CD4-positive, alpha-beta T cell (primary cell): ENCODE data around the gene TMEM91. TPM values are rescaled to one million over a fixed set of nuclear protein-coding genes. Genes with fewer than 3 reads are reported as not detected.

Experiments
- ATAC-seq: fragments of 200-7000 bp; cut with Tn5 transposase; one replicate; pipeline ENCODE4 v1.10.0; 2022; ENCODE audit warnings: mild to moderate bottlenecking; ENCODE audit not compliant: poor library complexity
- CTCF ChIA-PET: fragments of 350-600 bp; sonication (Branson Sonifier 250); formaldehyde crosslinking; loops from one replicate; lab custom pipeline; 2021; ENCODE audit warnings: antibody characterized with exemption, inconsistent platforms; lab: Charles Lee
- POLR2A ChIA-PET: fragments of 350-600 bp; sonication (Branson Sonifier 250); formaldehyde crosslinking; loops from one replicate; lab custom pipeline; 2021; ENCODE audit warnings: antibody characterized with exemption, inconsistent platforms; lab: Charles Lee
- DNase-seq, 14 experiments: peaks; one replicate each; pipeline ENCODE4 v3.0.0-alpha.2; 2013 to 2020; ENCODE audit warnings: mixed read lengths in 2 of 14
- H3K27ac ChIP-seq, 2 donors: one replicate each; pipeline versions ENCODE4 v1.5.1 to v1.7.0; 2013; ENCODE audit warnings: low read length in 2 of 2, low read depth in 1 of 2, mild to moderate bottlenecking in 1 of 2
- H3K27me3 ChIP-seq, 2 experiments: 1 replicate in 1 of 2; 2 replicates in 1 of 2; pipeline versions ENCODE4 v1.6.1 to v1.7.0; 2013; ENCODE audit warnings: low read length in 2 of 2, control low read depth in 1 of 2, mild to moderate bottlenecking in 1 of 2, moderate library complexity in 1 of 2; ENCODE audit not compliant: insufficient read depth in 2 of 2, control insufficient read depth in 1 of 2
- H3K36me3 ChIP-seq: one replicate; pipeline ENCODE4 v1.6.1; 2013; ENCODE audit warnings: low read length, control low read depth; ENCODE audit not compliant: insufficient read depth
- H3K4me1 ChIP-seq: one replicate; pipeline ENCODE4 v1.6.1; 2013; ENCODE audit warnings: low read length, control low read depth; ENCODE audit not compliant: insufficient read depth
- H3K4me3 ChIP-seq: one replicate; pipeline ENCODE4 v1.5.1; 2013; ENCODE audit warnings: mild to moderate bottlenecking, low read length, moderate library complexity
- H3K9me3 ChIP-seq, 2 experiments: 1 replicate in 1 of 2; 2 replicates in 1 of 2; pipeline versions ENCODE4 v1.6.1 to v1.7.0; 2013; ENCODE audit warnings: low read length in 2 of 2, mild to moderate bottlenecking in 2 of 2, control low read depth in 1 of 2, moderate library complexity in 1 of 2; ENCODE audit not compliant: control insufficient read depth in 1 of 2, insufficient read depth in 1 of 2
- H3K27ac Mint-ChIP-seq: one replicate; pipeline ENCODE4 v1.8.0; 2020; ENCODE audit warnings: mixed read lengths
- H3K27me3 Mint-ChIP-seq: one replicate; pipeline ENCODE4 v1.8.0; 2021; ENCODE audit warnings: mixed read lengths
- H3K36me3 Mint-ChIP-seq: one replicate; pipeline ENCODE4 v1.8.0; 2021; ENCODE audit warnings: low read depth, mixed read lengths
- H3K4me1 Mint-ChIP-seq: one replicate; pipeline ENCODE4 v1.8.0; 2021; ENCODE audit warnings: low read depth, mixed read lengths
- H3K4me3 Mint-ChIP-seq: one replicate; pipeline ENCODE4 v1.8.0; 2020; ENCODE audit warnings: mild to moderate bottlenecking, mixed read lengths
- H3K9me3 Mint-ChIP-seq: one replicate; pipeline ENCODE4 v1.8.0; 2020; ENCODE audit warnings: mixed read lengths
- CTCF ChIP-seq: fragments of 200-600 bp; IDR thresholded peaks from one replicate; pipeline ENCODE4 v1.8.0; 2022; ENCODE audit warnings: antibody characterized with exemption, mild to moderate bottlenecking
- intact Hi-C, 2 experiments: fragments of 100-400 bp; cut with DNase I in 1 of 2; cut with micrococcal nuclease in 1 of 2; formaldehyde crosslinking; loops; one replicate each; pipeline versions ENCODE4 v1.15.1 to v1.9.0; 2023 to 2025; cut with DNase I, micrococcal nuclease
- total RNA-seq, 174 experiments: library from RNA in 2 of 174; stranded (reverse) in 2 of 174; gene quantifications; one replicate each; pipeline ENCODE4 v1.2.3 and lab custom pipeline; 2021 to 2026

Gene TMEM91
- total RNA-seq, 2 experiments from 2014 or later = 6.8 to 7.7 TPM

GRCh38 chr19:41334793-41335192, 41.5 kb upstream of the TMEM91 start:
- Histone ChIP-seq H3K27ac (no peak overlapping the region), H3K4me3 (no peak overlapping the region), H3K4me1 (peaks cover 63% of the 10 kb centered on the region), H3K27me3 (no peaks in the 10 kb centered on the region), H3K36me3 (peaks cover 94% of the 10 kb centered on the region), H3K9me3 (no peaks in the 10 kb centered on the region)
- no peaks in the 10 kb centered on the region for H3K9me3 Mint-ChIP-seq
- H3K27me3 Mint-ChIP-seq = no peaks in the 10 kb centered on the region
- H3K36me3 Mint-ChIP-seq = peaks cover 83% of the 10 kb centered on the region
- CTCF ChIA-PET = interaction anchor here (0.7 to 1.1 kb wide), 2 partner anchors 18 to 19 kb away, joined by 3 to 5 read pairs; no protein-coding TSS in a partner anchor
- no peak overlapping the region for H3K4me3 Mint-ChIP-seq
- ATAC-seq (no peak), DNase-seq (peak in 2 of 14 experiments; percentile 41 to 55)
- intact Hi-C loops = no loop called here
- POLR2A ChIA-PET = interaction anchor here (2.3 kb wide), 1 partner anchor 18 kb away, joined by 7 read pairs; the partner anchor contains the start of gene TGFB1
- TF ChIP-seq CTCF = no peak
- H3K27ac Mint-ChIP-seq = peak overlapping the region; percentile 66
- peaks cover 42% of the 10 kb centered on the region for H3K4me1 Mint-ChIP-seq

- Histone ChIP-seq H3K4me3 (no peak overlapping the region), H3K9me3 (no peaks in the 10 kb centered on the region), H3K36me3 (peaks cover 93% of the 10 kb centered on the region), H3K27me3 (no peaks in the 10 kb centered on the region), H3K27ac (no peak overlapping the region), H3K4me1 (peaks cover 59% of the 10 kb centered on the region)
- CTCF ChIA-PET = interaction anchor here (1.0 to 1.1 kb wide), 2 partner anchors 13 to 20 kb away, joined by 4 to 5 read pairs; no protein-coding TSS in a partner anchor
- ATAC-seq (no peak), DNase-seq (no peak)
- Mint-ChIP-seq H3K4me1 (peaks cover 42% of the 10 kb centered on the region), H3K4me3 (no peak overlapping the region), H3K9me3 (no peaks in the 10 kb centered on the region), H3K27me3 (no peaks in the 10 kb centered on the region), H3K27ac (peak overlapping the region; percentile 66), H3K36me3 (peaks cover 84% of the 10 kb centered on the region)
- POLR2A ChIA-PET = interaction anchor here (1.5 to 2.3 kb wide), 2 partner anchors 18 to 72 kb away, joined by 5 to 7 read pairs; partner anchors contain the start of genes HNRNPUL1 and TGFB1
- TF ChIP-seq CTCF = no peak
- intact Hi-C loops = no loop called here
Measured at GRCh38 chr19:41335467-41335866, 40.9 kb upstream of the TMEM91 start.

DNA sequence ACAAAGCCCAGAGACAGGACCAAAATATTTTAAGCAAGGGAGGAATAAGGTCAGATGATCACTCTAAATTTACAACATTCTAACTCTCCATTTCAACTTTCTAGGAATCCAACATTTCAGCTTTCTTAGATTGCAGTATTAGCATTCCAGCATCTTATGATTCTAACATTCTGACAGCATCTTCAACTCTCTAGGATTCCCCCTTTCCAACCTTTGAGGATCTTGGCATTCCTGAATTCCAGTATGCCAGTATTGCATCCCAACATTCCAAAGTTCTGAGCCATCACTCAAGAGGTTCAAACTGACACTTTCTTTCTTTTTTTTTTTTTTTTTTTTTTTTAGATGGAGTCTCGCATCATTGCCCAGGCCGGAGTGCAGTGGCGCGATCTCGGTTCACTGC, 36.4 kb upstream of the TMEM91 start:
- peaks cover 85% of the 10 kb centered on the region for H3K36me3 Mint-ChIP-seq
- no peak for TF ChIP-seq CTCF
- ChIA-PET POLR2A (no interaction called here), CTCF (no interaction called here)
- H3K4me1 Mint-ChIP-seq = peaks cover 41% of the 10 kb centered on the region
- Histone ChIP-seq H3K27ac (no peak overlapping the region), H3K4me1 (peaks cover 62% of the 10 kb centered on the region), H3K4me3 (no peak overlapping the region), H3K9me3 (no peaks in the 10 kb centered on the region), H3K27me3 (no peaks in the 10 kb centered on the region), H3K36me3 (peaks cover 89% of the 10 kb centered on the region)
- no peak for ATAC-seq
- no peak for DNase-seq
- intact Hi-C loops = no loop called here
- H3K27ac Mint-ChIP-seq = peak overlapping the region; percentile 21
- no peaks in the 10 kb centered on the region for H3K9me3 Mint-ChIP-seq
- no peaks in the 10 kb centered on the region for H3K27me3 Mint-ChIP-seq
- H3K4me3 Mint-ChIP-seq = peak overlapping the region; percentile 36
